HTERT RPE-1 (cell line): ENCODE measurements around the gene ADORA3.

ENCODE experiments used
- in situ Hi-C: fragments of 300-500 bp; cut with MboI; formaldehyde crosslinking; loops from 4 replicates; pipeline ENCODE4 v1.14.3; 2020; ENCODE audit warnings: low sequenced_read_pairs

The ADORA3 gene

DNA sequence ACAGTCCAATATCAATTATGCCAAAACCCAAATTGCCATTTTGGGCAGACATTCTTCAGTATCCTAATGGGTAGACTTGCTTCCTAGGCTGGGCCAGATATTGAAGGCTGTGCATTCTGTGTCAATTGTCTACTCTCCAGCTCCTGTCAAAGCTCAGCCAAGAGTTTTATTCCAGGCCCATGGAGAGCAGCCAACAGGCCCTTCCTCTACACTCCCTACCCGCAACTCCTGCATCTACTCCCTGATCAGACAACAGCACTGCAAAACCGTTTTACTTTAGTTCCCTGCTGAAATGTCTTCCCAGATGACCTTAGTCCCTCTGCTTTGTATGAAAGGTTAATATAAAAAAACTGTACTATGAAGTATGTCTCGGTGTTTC is 6.6 kb upstream of the ADORA3 start:
- in situ Hi-C loops = no loop called here

- in situ Hi-C loops = no loop called here
These were observed 4.2 kb upstream of the ADORA3 start for GRCh38 chr1:111507411-111508201.

GRCh38 chr1:111506561-111506960 is 3.1 kb upstream of the ADORA3 start:
- in situ Hi-C loops = no loop called here

GRCh38 chr1:111505641-111506119 is 2.2 kb upstream of the ADORA3 start:
- in situ Hi-C loops = no loop called here

DNA sequence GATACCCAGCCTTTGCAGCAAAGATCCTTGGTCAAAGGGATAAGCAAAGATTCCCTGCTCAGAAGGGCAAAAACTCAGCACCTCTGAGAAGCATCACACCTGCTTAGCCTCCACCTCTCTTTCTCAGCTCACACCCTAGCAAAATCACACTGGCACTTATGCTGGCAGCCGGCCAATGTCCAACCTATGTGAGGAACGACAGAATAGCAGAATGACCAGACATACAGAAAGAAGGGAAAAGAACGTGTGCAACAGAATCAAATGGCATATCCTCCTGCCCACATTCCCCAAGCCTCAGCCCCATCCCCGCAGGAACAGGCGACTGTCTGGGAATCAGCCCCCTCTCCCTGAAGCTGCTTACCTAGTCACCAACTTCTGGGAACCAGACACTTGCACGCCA is 664 bp upstream of the ADORA3 start:
- in situ Hi-C loops = no loop called here

DNA sequence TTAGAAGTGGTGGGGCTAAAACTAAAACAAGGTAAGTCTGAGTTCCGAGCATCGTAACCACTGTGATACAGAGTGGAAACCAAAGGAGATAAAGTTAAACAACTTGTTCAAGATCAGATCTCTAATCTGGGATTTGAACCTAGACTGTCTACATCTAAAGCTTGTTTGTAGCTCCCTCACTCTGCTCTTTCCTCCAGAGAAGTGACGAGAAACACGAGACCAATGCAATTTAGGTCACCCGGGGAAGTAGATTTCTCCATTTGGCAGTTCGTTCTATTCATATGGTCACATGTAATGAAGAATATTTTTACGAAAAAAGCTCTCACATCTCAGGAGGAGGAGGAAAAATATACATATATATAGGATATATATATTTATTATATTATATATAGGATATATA is 1.8 kb downstream of the ADORA3 start:
- in situ Hi-C loops = no loop called here

DNA sequence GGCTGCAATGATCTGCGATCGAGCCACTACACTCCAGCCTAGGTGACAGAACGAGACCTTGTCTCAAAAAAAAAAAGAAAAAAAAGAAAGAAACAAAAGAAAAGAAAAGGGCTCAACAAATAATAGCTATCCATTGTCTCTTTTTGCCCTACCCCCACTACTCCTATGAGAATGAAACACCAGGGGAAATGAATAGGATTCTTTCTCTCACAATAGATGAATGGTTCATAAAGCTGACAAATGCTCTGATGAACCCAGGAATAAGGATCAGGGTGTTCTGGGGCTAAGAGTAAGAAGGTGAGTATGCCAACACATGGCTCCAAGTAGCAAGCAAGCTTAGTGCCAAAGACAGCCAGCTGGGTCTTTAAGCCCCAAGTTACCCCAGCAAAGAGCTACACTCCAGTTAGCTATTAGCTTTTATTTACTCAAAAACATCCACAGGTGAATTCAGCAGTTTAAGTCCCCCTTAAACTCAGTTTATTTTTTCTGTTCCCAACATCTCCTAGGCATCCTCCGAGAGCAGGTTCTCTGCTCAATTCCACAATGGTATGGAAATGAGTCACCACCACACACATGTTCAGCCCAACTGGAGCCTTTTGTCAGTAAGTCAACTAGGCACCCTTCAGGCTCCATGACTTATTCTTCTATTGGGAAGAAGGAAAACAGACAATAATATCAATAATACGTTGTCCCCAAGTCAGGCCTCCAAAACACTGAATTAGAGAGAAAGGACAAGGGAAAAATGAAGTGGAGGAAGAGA is 4.2 kb downstream of the ADORA3 start:
- in situ Hi-C loops = loop anchor here (25.0 kb wide), 1 partner anchor 163 kb away; no protein-coding TSS in a partner anchor

GRCh38 chr1:111497592-111497991 is 5.8 kb downstream of the ADORA3 start:
- in situ Hi-C loops = loop anchor here (25.0 kb wide), 1 partner anchor 165 kb away; no protein-coding TSS in a partner anchor

DNA sequence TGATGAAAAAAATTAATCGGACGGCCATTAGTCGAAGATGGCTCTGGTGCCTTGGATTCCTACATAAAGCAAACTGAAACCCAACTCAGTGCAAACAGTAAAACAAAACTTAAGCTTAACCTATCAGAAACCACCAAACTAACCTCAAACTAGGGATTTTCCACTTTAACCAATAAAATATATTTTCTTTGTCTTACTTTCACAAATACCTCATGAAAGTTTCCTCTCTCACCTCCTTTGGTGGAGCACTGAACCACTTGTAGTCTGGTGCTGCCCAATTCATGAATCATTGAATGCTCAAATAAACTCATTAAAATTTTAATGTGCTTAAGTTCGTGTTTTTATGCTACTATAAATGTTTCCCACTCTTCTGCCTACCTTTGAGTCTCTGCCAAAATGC is 7.0 kb downstream of the ADORA3 start:
- in situ Hi-C loops = loop anchor here (25.0 kb wide), 1 partner anchor 166 kb away; no protein-coding TSS in a partner anchor

GRCh38 chr1:111491070-111491469 is 12.4 kb downstream of the ADORA3 start:
- in situ Hi-C loops = loop anchor here (25.0 kb wide), 1 partner anchor 171 kb away; no protein-coding TSS in a partner anchor

DNA sequence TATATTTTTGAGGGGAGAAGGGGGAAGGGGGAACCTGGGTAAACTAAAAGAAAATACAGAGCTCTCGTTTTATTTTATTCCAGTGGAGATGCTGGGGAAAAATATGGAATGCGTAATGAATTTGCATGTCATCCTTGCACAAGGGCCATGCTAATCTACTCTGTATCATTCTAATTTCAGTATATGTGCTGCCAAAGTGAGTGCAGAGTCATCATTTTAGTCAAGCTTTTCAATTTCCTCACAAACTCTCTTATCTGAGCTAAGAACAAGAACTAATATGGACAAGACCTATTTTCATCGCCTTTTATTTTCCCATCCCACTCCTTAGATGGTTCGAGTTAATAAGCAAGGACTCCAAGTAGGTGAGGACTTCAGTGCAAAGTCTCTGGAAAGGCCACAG is 13.2 kb downstream of the ADORA3 start:
- in situ Hi-C loops = loop anchor here (25.0 kb wide), 1 partner anchor 172 kb away; no protein-coding TSS in a partner anchor

- in situ Hi-C loops = loop anchor here (25.0 kb wide), 1 partner anchor 173 kb away; no protein-coding TSS in a partner anchor
These were observed 13.8 kb downstream of the ADORA3 start for GRCh38 chr1:111489604-111490003.

DNA sequence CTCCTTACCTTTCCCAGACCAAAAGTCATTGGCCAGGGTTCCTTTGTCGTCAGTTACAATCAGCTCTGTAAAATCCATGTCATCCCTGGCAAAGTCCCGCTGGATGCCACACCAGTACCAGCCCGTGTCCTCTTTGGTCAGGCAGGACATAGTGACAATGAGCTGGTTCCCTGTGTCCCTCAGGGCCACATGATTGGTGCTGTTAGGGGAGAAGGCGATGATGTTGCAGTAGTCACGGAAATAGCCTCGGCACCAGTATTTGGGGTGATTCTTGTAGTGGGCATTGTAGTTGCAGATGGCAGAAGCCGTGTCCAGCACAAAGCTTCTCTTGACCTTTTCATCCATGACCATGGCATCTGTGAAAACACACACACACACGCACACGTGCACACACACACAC is 14.8 kb downstream of the ADORA3 start:
- in situ Hi-C loops = loop anchor here (25.0 kb wide), 1 partner anchor 174 kb away; no protein-coding TSS in a partner anchor

GRCh38 chr1:111487133-111487532 is 16.3 kb downstream of the ADORA3 start:
- in situ Hi-C loops = loop anchor here (25.0 kb wide), 1 partner anchor 175 kb away; no protein-coding TSS in a partner anchor

GRCh38 chr1:111486431-111486830 is 17.0 kb downstream of the ADORA3 start:
- in situ Hi-C loops = loop anchor here (25.0 kb wide), 1 partner anchor 176 kb away; no protein-coding TSS in a partner anchor

- in situ Hi-C loops = loop anchor here (25.0 kb wide), 1 partner anchor 178 kb away; no protein-coding TSS in a partner anchor
These were observed 18.9 kb downstream of the ADORA3 start for GRCh38 chr1:111484391-111485026.

DNA sequence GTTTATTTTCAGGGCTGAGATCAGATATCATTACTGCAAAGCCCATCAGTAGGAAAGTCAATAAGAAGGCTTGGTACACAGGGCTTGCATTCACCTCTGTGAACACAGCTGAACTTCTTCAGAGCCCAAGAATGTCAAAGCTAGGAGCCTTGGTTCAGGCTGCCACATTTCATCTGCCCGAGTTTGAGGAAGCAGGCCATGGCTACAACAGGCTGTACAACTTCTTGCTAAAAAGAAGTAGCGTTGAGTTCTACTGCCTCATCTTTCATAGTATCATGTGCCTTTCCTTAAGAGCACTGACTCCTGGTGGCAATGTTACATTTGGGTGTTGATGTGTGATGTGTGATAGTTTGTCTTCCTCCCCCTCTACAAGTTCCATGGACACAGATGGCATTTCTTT is 19.6 kb downstream of the ADORA3 start:
- in situ Hi-C loops = loop anchor here (25.0 kb wide), 1 partner anchor 178 kb away; no protein-coding TSS in a partner anchor

DNA sequence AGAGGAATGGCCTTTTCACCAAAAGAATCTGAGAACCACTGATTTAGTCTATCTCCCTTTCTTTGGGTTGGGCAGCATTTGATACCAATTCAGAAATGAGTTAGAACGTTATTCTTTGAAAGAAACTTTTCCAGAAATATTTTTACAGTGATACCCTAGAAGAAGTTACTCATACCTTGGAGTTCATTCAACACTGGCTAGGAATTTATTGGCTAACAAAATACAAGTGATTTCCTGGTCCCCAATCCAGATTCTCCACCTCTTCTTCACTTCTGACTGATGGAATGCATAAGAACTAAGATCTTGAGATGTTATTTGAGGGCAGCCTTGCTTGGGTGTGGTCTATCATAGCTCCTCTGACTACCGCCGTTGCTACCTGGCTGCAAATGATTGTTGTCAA is 20.3 kb downstream of the ADORA3 start:
- in situ Hi-C loops = loop anchor here (25.0 kb wide), 1 partner anchor 179 kb away; no protein-coding TSS in a partner anchor

DNA sequence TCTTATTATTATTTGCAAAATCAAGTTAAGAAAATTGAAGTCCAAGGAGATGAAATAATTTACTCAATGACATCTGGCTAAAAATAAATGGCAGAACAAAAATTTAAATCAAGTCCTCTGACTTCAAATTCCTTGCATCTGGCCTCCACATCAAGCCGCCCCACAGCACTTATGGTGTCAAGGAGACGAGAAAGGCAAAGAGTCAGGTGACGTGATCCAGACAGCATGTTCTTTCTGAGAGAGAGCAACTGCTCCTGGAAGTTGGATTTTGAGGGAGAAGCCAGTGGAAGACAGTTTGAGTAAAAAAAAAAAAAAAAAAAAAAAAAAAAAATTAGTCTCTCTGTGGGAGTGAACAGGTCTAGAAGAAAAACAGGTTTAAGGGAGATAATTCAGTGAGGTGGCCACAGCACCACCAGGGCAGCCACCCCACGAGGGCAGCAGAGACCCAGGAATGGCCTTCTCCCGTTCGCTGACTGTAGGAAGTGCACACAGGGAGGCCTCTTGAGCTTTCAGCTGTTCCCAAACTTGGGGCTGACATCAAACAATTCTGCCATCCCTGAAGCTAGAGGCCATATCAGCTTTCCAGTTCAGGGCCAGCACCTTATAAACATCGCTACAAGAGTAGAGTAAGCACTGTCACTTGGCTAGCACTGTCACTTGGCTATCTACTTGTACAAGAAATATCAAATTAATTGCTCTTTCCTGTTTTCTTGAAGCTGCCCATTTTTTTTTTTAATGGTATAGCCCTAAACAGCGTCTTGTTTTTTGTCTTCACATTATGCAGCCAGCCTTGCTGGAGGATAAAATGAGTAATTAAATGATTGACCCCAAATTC is 21.8 kb downstream of the ADORA3 start:
- in situ Hi-C loops = loop anchor here (25.0 kb wide), 1 partner anchor 181 kb away; no protein-coding TSS in a partner anchor

DNA sequence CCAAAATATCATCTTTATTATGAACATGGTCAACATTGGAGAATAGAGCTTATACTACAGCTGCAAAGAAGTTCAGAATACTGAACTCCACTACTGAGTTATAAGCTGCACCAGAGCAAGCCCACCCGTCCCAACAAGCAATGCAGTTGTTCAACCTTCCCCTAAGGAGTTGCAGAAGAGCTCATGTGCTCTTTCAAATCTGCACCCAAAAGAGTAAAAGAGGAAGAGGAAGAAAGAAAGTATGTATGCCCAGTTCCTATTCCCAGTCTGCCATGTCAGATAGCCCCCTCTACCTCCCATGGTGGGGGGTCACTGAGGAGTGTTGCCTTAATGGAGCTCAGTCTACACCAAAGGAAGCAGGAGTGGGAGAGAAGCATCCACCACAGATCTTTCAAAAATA is 22.8 kb downstream of the ADORA3 start:
- in situ Hi-C loops = loop anchor here (25.0 kb wide), 1 partner anchor 182 kb away; no protein-coding TSS in a partner anchor
